Stimulated activated CD4-positive, alpha-beta T cell treated with anti-CD3 and anti-CD28 coated beads, TNF-alpha, amount 100 ng/mL, for 24 hours (primary cell): ENCODE data around the gene CISTR.
A peak's percentile ranks its signal among the peaks of the same experiment; 100 is the strongest.
"Not testable (repeated sequence)": the region's sequence is repeated elsewhere in the genome, so short reads cannot be mapped to it uniquely, and the experiment has no call there.

ENCODE experiments used
- DNase-seq, 3 experiments: peaks; one replicate each; pipeline ENCODE4 v3.0.0-alpha.2; 2020; ENCODE audit warnings: low read depth in 3 of 3

CISTR gene

DNA sequence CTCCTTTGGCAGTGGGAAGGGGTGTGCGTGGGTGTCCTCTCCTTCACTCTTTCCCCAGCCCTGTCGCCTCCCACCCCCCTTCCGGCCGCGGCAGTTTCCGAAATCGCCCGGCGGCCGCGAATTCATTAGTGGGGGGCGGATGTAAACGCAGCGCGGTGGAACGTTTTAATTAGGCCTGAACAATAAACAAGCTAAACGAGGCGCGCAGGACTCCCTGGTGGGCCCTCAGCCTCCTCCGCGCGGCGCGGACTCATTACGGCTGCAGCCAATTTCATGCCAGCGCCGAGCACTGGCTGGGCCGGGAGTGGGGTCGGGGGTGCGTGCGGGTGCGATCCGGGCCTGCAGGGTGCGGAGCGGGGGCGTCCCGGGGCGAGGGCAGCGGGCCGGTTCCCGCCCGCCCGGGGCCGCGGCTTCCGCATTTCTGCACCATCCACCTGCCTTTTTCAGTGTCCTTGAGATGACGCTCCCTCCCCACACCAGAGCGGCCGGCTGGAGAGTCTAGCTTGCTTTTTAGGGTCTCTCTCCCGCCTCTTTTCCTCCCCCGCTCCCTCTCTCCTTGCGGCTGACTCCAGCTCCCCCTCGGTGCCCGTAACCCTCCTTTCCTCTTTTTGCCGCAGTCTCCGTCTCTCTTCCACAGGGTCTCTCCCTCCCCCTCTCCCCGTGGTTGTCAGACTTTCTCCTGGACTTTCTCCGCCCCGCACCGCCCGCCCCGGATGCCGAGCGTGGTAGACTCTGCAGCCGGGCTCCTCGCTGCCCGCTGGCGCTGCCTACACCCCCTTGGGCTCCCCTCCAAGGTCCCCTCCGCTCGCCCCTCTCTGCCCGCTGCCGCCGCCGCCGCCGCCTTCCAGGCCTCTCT is at the start of gene CISTR:
CISTR (minus strand) TSS at position 644 of the 856 bp plus-strand sequence.
- no peak for DNase-seq

DNA sequence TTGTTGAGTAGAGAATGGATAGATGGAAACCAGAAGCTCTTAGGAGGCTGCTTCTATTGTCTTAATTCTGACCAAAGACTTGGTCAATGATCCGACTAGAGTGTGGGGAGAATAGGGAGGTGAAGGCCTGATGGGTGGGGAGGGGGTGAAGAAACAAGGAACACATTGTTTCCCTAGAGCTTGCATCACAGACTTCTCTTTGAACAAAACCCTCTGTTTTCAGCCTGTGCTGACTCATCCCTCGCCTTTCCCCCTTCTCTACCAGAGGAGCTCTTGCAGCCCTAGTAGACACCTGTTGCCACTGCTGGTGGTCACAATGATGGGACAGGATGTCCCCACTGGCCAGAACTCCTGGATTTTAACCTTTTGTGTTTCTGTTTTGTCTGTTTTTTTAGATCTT is 46.8 kb upstream of the CISTR start:
- no peak for DNase-seq

DNA sequence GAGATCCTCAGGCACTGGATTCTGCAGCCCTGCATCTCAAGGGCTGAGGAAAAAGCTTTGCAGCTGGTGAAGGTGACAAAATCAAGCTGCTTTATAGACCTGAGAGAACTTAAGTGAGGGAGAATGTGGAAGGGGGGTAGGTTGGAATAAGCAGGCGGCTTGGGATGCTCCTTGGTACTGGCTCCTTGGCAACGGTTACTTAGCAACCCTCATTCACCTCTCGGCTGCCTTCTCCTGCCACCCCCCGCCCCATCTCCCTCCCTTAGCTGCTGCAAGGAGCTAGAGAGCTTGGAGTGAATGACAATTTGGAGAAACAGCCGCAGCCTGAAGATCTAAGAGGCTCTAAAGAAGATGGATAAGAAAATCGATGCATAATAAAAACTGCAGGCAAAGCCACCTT is 44.1 kb upstream of the CISTR start:
- DNase-seq, result no peak

DNA sequence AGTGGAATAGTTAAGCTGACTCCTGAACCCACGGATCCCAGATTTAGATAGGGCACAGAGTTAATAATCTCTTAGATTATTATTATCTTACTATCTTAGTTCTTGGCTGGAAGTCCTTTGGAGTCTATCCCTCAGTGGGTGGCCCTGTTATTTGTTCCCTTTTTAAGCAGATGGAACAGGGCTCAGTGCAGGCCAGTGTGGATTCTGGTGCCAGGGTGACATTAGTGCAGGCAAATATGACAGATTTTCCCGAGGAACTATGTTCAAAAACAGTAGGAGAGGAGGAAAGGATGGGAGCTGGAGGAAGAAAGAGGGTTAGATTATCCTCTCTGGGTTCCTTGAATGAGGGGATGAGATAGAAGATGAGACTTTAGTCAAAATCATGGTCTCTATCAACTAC is 41.4 kb upstream of the CISTR start:
- DNase-seq, result no peak

DNA sequence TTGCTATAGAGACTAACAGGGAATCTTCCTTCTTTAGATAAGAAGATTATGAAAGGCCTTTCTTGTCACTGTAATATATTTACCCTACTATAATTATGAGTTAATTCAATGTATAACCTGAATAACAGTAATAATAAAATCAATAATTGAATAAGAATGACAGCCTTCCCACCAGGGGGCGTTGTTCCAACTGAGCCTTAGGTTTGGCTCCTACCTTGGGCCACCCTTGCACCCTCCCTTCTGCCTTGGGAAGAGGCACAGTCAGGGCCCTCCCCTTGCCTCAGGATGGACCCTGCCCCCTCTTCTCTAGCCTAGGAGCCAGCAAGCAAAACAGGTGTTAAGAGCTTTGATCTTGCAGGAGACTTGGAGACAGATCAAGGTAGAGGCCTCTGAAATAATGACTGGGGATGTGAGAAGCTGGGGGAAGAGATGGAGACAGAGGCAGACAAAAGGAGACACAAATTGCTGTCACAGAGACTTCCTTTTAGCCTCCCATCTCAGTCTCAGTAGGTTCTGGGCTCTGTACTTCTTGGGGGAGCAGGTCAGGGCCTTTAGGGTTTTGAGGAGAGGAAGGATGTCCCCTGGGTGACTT is 40.1 kb upstream of the CISTR start:
- DNase-seq, result peak; percentile 2 to 19 (median 9)

DNA sequence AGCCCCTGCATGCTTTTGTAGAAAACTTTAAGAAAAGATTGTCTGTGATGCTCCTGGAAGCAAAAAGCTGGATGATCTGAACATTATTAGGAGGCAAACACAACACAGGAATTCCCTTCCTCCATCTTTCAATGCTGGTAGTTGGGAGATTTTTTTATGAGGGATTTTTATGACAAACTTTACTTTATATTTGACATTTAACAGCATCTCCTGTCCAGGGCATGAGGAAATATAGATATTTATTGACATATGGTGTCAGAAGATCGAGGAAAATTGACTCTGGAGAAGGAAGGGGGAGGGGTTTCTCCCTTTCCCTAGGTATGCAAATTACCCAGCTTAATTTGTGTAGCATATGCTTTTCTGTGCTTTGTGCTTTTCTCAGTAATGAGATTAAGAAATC is 37.8 kb upstream of the CISTR start:
- no peak for DNase-seq

DNA sequence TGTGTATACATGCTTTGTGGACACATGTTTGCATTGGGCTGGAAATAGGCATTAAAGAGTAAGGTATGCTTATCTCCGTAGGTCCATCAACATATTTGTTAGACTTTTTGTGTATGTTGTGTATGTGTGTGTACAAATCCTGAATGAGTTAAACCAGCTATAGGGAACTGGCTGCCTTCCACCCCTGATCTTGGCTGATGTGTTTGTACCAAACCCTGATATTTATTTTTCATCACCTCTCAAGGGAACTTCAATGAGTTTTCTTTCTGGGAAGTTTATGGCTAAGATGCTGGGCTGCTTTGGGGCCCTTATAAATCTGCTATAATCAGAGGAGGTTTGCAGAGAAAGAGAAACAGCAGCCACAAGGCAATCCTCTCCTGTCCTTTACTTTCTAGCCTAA is 37.1 kb upstream of the CISTR start:
- DNase-seq, result no peak

DNA sequence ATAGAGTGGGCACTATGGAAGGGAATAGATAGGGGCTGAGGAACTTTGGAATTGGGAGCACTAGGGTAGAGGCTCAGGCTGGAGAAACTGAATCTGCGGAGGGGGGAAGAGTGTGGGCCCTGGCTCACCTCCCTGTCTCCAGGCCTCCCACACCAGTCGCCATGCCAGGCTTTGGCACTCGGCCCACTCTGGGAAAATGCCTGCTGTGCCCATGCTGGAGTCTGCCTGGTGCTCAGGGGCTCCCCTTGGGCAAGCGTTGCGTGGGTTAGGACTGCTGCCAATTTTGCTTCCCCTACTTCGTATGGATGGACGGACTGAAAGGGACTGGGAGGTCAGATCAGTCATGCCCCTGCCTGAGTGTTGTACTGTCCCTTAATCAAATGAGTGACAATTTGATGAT is 34.6 kb upstream of the CISTR start:
- no peak for DNase-seq

DNA sequence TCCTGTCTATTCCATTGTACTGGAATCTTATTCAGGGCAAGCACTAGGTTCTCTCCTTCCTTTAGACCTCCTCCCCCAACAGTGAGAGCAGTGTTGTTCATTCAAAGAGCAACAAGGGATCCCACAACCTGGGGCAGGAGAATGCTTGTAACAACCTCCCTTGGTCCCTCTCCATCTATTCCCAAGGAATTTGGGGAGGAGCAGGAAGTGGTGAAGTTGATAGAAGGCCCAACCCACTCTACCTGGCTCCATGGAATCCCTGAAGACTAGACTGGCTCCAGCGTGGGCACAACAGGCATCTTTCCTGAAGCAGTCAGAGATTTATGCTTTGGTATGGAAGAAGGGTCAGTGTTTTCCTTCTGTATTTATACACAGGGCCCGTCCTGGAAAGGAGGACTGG is 33.4 kb upstream of the CISTR start:
- DNase-seq, result no peak

DNA sequence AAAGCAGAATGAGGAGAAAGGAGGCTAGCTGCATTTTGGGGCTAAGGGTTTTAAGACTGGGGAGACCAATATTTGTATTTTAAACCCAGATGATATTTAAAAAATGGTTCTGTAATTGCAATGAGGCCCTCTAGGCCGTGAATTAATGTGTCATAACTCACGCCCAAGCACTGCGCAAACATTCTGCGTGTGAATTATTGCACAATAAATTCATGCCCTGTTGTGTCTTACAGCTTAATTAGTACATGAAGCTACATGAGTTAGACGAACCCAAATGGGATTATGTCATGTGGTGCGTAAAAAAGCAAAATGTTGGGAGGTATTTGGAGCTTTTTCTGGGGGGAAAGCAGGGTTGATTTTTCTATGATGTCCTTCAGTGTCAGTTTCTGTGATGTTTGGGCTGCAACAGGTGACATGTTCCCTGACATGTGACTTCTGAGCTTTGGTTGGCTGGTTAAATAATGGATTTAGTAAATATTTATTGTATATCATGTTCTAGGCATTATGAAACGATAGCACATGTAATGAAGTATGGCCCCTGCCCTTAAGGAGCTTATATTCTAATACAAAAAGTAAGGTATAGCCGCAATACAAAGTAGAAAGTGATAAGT is 30.4 kb upstream of the CISTR start:
- DNase-seq, result no peak

DNA sequence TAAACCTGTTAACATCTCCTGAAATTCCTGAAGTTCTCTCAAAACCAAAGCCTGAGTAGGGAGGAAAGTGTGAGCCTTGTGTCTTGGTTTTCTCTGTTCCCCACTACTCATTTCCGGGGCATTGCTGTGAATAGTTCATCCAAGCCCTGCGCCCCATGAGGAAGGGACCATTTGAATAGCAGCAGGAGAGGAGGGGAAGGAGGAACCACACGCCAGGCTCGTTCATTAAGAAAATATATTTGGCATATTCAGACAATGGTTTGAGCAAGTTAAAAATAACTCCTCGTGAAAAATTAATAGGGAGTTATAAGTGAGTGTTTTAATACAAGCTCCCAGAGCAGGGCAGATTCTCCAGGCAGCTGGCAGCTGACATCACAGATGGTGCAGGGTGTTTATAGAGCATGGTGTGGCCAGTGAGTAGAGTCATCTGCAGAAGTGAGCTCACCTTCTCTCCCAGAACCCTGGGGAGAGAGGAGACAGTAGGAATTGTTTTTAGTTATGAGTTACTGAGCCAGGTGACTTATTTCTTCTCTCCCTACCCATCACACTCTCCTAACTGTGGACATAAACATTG is 29.5 kb upstream of the CISTR start:
- DNase-seq, result no peak

DNA sequence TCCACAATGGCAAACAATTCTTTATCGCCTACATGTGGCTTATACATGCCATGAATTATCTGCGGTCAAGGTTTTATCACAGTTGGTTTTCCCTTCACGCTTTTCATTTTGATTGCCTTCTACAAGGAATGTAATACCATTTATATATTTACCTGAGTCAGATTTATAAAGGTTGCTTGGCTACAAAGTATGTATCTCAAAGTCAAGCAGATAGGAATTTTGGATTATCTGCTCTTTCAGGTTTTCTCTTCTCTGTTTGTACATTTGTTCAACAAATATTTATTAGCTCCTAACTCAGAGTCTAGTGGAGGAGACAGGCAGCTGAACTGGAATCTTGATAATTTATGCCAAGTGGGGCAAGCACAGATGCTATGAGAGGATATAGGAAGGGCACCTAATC is 28.5 kb upstream of the CISTR start:
- DNase-seq, result no peak

DNA sequence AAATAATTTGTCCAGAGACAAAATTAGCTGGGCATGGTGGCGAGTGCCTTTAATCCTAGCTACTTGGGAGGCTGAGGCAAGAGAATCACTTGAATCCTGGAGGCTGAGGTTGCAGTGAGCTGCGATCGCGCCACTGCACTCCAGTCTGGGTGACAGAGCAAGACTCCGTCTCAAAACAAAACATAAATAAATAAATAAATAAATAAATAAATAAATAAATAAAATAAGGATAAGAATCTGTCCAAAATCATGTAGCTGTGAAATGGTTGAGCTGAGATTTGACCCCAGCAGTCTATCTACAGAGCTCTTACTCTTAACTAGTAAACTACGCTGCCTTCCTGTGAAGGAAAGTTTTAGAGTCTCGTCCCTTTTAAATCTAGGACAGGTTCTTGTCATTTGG is 27.9 kb upstream of the CISTR start:
- DNase-seq, result not testable (repeated sequence)

DNA sequence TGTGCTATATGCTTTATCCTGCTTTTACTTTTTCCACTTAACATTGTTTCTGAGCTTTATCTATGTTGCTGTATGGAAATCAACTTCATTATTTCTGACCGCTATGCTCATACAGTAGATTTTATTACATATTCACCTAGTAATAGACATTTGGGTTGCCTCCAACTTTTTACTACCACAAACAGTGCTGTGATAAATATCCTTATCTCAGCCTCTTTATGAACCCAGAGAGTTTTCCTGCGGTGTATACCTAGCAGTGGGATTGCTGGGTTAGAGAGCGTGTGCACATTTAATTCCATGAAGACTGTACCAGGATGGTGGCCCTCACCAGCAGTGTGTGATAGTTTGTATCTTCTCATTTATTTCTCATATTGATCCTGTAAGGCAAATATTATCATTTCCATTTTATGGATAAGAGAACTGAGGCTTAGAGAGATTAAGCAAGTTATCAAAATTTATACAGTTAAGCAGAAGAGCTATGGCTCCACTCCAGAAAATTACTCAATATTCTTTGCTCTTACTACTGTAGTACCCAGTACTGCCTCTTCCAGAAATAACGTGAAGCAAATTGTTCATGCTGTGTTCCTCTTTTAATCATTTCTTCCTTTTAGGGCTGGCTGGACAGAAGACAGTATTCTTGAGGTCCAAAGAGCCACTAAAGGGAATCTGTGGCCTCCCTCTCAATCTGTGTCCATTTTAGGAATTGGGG is 26.3 kb upstream of the CISTR start:
- no peak for DNase-seq

DNA sequence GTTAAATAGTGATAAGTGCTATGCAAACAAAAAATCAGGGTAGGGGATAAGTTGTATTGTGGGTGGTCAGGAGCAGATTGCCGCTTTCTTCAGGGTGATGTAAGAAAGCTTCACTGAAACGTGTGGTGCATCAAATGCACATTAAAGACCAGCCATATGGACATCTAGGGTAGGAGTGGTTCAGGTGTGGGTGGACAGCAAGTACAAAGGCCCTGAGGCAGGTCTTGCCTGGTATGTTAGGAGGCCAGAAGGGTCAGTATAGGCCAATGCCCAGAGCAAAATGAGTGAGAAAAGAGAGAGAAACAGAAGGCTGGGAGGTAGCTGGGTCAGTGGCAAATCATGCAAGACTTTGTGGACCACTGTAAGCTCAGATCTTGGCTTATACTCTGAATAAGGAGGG is 25.6 kb upstream of the CISTR start:
- DNase-seq, result no peak

DNA sequence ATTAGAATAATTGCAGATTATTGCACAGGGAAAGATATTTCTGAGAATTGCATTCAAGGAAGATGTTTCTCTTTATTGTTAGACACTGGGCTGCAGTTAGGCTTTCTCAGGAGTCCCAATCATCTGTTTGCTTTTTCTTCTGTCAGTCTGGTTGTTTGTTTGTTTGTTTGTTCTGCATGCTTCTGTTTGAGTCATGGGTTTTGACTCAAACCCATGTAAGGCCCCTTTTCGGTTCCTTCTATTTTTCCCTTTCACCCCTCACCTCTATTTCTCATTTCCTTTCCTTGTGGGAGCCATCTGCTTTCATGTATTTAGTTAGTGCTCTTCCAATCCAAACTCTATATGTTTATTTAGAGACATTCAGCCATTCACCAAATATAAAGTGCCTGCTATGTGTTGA is 25.1 kb upstream of the CISTR start:
- no peak for DNase-seq

DNA sequence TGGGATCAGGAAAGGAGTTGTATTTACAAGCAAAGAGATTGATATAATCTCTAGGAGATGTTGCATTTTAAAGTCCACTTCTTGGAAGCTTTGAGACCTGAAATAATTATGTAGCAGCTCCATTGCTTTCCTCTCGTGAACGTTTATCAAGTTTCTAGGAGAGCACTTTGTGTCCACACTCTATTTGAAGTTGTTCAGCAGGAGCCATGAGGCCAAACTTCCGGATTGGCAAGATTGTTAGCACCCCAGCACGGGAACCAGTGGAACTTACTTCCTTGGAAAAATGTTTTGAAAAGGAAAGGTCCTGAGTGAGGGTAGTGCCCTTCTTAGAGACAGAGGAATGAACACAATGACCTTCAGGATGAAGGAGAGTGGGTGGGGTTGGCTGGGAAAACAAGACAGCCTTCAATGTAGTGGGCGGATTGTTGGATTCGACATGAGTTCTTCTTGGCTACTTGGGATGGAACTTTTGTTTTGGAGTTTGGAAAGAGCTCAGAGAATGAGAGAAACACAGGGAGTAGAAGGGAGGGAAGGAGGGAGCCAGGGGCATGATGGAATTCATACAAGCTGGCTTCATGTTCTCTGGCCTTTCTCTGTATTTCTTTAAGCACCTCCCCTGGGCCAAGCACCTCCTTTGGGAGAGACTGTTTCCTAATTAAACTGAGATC is 23.8 kb upstream of the CISTR start:
- no peak for DNase-seq

DNA sequence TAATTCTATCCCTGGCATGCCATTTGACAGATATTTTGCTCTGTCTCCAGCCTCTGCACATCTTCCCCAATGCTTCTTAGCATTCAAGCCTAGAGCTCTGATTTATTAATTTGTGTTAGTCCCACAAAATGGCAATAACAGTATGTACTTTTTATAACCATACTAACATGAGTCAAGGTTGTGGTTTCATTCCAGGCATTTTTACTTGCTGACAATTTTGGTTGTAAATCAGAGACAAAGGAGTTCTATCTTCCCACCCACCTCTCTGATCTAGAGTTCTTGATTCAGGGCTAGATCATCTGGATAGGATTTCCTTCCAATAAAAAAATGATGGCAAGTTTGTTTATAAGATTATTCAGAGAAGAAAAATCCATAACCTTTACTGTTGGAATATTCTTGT is 18.5 kb upstream of the CISTR start:
- no peak for DNase-seq

DNA sequence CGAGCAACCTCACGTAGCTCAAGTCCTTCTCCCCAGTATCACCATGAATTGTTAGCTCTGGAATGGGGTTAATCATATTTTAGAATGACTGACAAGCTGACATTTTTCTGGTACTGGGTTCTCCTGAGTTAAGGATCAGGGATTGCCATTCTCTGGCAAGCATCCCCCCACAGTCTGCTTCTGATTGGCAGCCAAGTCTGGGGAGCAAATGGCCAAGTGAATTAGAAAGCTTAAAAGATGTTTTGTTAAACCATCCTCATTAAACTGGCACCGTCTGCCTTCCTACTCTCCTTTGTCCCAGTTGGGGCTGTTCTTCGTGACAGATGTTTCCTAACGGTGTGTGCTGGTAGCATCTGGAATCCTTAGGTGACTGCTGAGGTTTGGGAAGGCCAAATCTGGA is 17.2 kb upstream of the CISTR start:
- no peak for DNase-seq

DNA sequence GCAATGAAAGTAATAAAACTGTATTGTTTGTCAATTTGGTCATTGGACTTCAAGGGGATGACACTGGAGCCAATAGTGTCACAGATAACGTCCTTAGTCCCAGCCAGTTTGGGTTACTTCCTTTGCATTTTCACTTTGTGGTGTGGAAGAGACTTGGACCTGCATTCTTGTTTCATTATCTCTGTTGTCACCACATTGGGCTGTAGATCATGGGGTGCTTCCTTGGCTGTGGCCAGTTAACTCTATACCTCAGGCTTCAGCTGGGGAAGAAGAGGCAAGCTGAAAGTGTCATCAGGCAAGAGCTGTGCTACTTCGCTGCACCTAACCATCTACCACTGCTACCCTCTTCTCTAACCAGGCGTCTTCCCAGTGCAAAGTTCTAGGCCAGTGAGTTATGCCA is 15.1 kb upstream of the CISTR start:
- DNase-seq, result no peak

DNA sequence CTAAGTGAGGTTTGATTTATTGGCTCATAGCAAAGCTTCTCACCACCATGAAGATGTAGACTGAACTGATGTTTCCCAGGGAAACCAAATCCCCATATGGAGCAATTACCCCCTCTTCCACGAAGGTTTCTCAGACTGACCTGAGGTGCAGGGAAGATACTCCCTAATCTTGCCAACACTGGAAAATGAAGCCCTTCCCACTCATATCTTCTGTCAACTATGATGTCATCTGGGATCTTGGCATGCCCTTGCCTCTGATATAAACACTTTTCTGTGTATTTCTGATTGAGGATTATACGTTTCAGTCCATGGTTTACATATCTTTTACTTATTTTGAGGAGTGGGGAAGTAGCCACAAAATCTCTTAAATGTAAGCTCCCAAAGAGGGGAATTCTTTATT is 14.1 kb upstream of the CISTR start:
- no peak for DNase-seq

DNA sequence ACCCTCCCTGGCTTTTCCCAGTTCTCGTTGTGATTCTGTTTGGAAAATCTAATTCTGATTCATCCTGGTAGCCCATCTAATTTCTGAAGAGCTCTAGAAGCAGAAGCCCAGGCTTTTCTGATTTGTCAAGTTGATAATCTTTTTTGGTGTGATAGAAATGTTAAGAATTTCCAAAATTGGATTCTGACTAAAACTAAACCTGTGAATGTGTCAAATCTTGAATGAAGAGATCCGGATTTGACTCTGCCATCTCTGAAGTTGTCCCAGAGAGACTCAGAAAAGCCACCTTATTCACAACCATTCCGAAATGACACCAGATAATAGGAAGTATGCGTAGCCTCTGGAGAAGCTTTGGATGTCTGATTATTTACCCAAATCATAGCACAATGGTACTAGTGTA is 12.8 kb upstream of the CISTR start:
- DNase-seq, result no peak
